GM19372 (cell line): Measurements from ENCODE around the gene TOX2.

Source experiments
- ATAC-seq: cut with Tn5 transposase; IDR thresholded peaks from one replicate; pipeline ENCODE4 v1.9.1; 2021; ENCODE audit warnings: mild to moderate bottlenecking, low read depth, moderate library complexity; ENCODE audit not compliant: unreplicated experiment

Gene TOX2

GRCh38 chr20:44014807-44015732, 100.4 kb downstream of the TOX2 start:
- no peak for ATAC-seq

- no peak for ATAC-seq
These were observed 101.1 kb downstream of the TOX2 start for GRCh38 chr20:44015733-44016103.

DNA sequence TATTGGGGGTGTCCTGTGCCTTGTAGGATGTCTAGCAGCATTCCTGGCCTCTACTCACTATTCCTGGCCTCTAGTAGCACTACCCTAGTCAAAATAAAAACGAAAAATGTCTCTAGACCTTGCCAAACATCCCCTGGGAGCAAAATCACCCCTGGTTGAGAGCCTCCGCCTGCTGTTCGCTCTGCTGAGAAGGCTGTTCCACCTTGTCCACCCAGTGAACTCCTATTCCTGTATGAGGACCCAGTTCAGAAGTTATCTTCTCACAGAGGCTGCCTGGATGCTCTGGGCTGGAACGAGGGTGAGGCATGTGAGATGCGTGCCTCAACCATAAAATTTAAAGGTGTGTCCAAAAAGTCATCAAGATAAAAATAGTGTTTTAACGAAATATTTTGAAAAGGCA, 101.9 kb downstream of the TOX2 start:
- ATAC-seq: no peak

GRCh38 chr20:44017211-44017610, 102.6 kb downstream of the TOX2 start:
- no peak for ATAC-seq

DNA sequence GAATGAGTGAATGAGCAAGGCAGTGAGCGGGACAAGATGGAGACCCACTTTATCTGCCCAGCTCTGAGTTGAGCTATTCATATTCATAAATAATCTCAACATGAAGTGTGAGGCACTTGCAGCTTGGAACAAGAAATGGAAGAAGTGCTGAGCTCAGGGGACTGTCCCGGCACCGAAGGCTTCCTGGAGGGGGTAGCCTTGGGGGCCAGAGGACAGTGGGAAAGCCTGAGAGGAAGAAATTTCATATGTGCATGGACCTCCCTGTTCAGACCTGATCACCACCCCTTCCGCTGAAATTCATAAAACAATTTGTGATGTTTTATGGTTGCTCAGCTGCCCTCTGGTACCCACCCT, 103.2 kb downstream of the TOX2 start:
- ATAC-seq: no peak

- no peak for ATAC-seq
These were observed 103.7 kb downstream of the TOX2 start for GRCh38 chr20:44018259-44018941.

- ATAC-seq: no peak
These were observed 104.4 kb downstream of the TOX2 start for GRCh38 chr20:44018942-44019637.

DNA sequence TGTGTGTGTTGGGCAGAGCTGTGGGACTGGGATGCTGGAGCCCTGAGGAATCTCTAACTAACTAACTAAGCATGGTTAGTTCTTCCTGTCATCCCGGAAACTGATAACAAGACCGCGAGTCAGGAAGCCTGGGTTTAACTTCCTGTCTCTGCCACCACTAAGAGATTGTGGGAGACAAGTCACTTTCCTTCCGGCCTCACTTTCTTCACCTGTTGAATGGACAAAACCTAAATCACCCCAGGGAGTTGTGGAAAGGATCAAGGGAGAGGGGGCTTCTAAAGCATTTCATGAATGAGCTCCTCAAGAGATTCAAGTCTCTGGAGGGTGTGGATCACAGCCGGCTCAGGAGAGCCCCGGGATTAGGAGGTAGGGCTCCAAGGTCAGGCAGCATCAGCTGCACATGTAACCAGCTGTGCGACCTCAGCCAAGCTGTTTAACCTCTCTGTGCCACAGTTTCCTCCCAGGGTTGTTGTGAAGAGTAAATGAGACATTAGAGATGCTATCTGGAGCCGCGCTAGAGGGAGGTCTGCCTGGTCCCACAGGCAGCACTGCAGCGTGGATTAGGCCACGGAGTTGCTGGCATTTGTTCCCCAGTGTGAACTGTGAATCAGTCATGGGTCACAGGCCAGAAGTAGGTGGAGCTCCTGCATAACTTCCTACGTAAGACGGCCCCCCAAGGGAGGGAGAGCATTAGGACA, 105.1 kb downstream of the TOX2 start:
- ATAC-seq: no peak

GRCh38 chr20:44020406-44021148, 105.9 kb downstream of the TOX2 start:
- ATAC-seq: no peak

DNA sequence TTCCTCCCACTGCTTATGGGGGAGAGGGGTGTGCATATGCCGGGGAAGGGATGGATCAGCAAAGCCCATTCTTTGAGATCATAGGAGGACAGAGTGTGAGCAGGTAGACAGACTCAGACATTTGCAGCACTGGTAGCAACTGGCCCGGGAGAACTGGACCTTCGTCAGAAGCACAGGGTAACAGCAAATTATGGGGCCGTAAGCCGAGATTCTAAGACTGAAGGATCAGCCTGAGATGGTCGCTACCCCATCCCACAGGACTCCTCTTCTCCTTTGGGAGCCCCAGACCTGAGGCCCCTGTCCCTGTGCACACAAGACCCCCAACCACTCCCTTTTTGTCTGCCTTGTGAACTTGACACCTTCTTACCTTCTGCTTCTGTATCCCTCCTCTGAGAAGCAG, 106.5 kb downstream of the TOX2 start:
- ATAC-seq: no peak

GRCh38 chr20:44021900-44022299, 107.2 kb downstream of the TOX2 start:
- no peak for ATAC-seq

- no peak for ATAC-seq
These were observed 107.8 kb downstream of the TOX2 start for GRCh38 chr20:44022464-44022863.

GRCh38 chr20:44023515-44024371, 109.1 kb downstream of the TOX2 start:
- ATAC-seq: no peak

- ATAC-seq: no peak
These were observed 110.3 kb downstream of the TOX2 start for GRCh38 chr20:44024820-44025580.

GRCh38 chr20:44025756-44026155, 111.1 kb downstream of the TOX2 start:
- ATAC-seq: no peak

- ATAC-seq: no peak
These were observed 112.1 kb downstream of the TOX2 start for GRCh38 chr20:44026647-44027342.

GRCh38 chr20:44027343-44028002, 112.8 kb downstream of the TOX2 start:
- ATAC-seq: no peak
